Endothelial cell of umbilical vein (primary cell): ENCODE results near the gene SRPK1.

Source experiments
- EZH2 ChIP-seq: IDR thresholded peaks from 2 replicates; pipeline ENCODE4 v1.6.1; 2012; ENCODE audit warnings: borderline replicate concordance, low read depth, mild to moderate bottlenecking, moderate library complexity, low read length, inconsistent platforms; ENCODE audit not compliant: severe bottlenecking
- GATA2 ChIP-seq: IDR thresholded peaks from 2 replicates; pipeline ENCODE4 v1.7.0; 2011; ENCODE audit warnings: low read depth, mild to moderate bottlenecking, moderate library complexity, mixed read lengths, low read length; ENCODE audit not compliant: insufficient read length, insufficient read depth
- MYC ChIP-seq: IDR thresholded peaks from one replicate; pipeline ENCODE4 v1.6.1; 2011; ENCODE audit warnings: mild to moderate bottlenecking, low read depth, low read length
- POLR2A ChIP-seq: IDR thresholded peaks from 2 replicates; pipeline ENCODE4 v1.6.1; 2012; ENCODE audit warnings: low read depth, mild to moderate bottlenecking, control low read depth, low read length
- POLR2AphosphoS5 ChIP-seq: IDR thresholded peaks from 2 replicates; pipeline ENCODE4 v1.6.1; 2012; ENCODE audit warnings: low read depth, mild to moderate bottlenecking, control low read depth, low read length, moderate library complexity; ENCODE audit not compliant: insufficient read depth
- TF ChIP-seq, protein P1 (sequence below), 2 donors: IDR thresholded peaks; 1 replicate in 1 of 2; 2 replicates in 1 of 2; pipeline ENCODE4 v1.5.1; 2011; ENCODE audit warnings: low read length in 2 of 2, mild to moderate bottlenecking in 2 of 2, moderate library complexity in 2 of 2, control low read depth in 1 of 2, inconsistent platforms in 1 of 2, low read depth in 1 of 2; ENCODE audit not compliant: insufficient read depth in 1 of 2; ENCODE audit errors: extremely low read depth in 1 of 2

DNA sequence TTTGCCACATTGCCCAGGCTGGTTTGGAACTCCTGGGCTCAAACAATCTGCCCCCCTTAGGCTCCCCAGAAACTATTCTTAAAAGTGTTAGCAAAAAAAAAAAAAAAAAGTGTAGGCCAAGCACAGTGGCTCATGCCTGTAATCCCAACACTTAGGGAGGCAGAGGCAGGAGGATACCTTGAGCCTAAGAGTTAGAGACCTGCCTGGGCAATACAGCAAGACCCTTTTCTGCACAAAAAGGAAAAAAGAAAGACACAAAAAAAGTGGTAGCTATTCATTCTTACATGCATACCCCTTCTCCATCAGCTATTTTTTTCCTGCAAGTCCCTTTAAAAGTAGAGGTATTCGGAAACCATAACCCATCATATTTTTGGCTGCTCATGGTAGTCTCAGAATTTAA is 3.2 kb upstream of the SRPK1 start:
- TF ChIP-seq MYC, result no peak
- TF ChIP-seq POLR2AphosphoS5, result no peak
- TF ChIP-seq, protein P1, sequence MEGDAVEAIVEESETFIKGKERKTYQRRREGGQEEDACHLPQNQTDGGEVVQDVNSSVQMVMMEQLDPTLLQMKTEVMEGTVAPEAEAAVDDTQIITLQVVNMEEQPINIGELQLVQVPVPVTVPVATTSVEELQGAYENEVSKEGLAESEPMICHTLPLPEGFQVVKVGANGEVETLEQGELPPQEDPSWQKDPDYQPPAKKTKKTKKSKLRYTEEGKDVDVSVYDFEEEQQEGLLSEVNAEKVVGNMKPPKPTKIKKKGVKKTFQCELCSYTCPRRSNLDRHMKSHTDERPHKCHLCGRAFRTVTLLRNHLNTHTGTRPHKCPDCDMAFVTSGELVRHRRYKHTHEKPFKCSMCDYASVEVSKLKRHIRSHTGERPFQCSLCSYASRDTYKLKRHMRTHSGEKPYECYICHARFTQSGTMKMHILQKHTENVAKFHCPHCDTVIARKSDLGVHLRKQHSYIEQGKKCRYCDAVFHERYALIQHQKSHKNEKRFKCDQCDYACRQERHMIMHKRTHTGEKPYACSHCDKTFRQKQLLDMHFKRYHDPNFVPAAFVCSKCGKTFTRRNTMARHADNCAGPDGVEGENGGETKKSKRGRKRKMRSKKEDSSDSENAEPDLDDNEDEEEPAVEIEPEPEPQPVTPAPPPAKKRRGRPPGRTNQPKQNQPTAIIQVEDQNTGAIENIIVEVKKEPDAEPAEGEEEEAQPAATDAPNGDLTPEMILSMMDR (IDR thresholded peaks at IDR 0.05; ENCODE audit: extremely low read depth in 1 of 2, insufficient read depth in 1 of 2, low read depth in 1 of 2, low read length in 2 of 2), result no peak
- TF ChIP-seq POLR2A, result no peak
- no peak for TF ChIP-seq EZH2
- TF ChIP-seq GATA2, result no peak
